ENCODE results near the gene C1QTNF6. TPM values are rescaled to one million over a fixed set of nuclear protein-coding genes. Genes with fewer than 3 reads are reported as not detected.

Gene C1QTNF6
- total and polyA plus RNA-seq, 10 of the 15 experiments (the other 5 are each of a cell fraction or from before 2014, with no cell fraction given): 0.16 to 4.1 (median 1.3) TPM

DNA sequence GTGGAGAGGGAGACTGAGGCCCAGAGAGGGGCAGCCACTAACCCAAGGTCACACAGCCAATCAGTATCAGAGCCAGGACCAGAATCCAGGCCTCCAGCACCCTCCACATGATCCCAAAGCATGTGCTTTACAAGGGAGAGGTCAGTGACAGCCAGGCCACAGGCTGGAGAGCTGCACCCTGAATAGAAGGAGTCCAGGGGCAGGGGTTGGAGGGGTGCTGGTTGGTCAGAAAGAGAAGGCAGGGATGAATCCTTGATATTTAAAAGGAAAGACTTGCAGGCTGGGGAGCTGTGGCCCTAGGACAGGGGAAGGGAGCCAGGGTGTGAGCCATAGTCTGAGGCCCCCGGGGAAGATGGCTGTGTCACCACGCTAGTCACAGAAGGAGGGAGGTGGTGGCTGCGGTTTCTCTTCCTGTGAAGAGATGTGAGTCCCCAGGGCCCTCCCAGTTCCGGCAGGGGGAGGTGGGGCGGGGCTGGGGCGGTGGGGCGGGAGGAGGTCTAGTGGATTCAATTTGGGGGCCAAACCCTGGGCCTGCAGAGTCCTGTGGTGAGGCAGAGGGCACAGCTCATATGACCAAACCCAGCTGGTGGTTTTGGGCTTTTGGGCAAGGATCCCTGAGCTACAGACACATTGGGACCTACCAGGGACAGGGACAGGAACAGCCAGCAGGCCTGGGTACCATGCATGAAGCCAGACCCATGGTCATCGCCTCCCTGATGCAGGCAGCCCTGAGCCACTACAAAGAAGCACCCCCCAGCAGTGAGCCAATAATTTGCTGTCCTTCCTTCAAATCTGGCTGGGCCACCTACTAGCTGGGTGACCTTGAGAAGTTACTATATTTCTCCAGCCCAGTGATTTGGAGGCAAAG, 42.0 kb upstream of the C1QTNF6 start (continued):
- TF ChIP-seq, protein P1, sequence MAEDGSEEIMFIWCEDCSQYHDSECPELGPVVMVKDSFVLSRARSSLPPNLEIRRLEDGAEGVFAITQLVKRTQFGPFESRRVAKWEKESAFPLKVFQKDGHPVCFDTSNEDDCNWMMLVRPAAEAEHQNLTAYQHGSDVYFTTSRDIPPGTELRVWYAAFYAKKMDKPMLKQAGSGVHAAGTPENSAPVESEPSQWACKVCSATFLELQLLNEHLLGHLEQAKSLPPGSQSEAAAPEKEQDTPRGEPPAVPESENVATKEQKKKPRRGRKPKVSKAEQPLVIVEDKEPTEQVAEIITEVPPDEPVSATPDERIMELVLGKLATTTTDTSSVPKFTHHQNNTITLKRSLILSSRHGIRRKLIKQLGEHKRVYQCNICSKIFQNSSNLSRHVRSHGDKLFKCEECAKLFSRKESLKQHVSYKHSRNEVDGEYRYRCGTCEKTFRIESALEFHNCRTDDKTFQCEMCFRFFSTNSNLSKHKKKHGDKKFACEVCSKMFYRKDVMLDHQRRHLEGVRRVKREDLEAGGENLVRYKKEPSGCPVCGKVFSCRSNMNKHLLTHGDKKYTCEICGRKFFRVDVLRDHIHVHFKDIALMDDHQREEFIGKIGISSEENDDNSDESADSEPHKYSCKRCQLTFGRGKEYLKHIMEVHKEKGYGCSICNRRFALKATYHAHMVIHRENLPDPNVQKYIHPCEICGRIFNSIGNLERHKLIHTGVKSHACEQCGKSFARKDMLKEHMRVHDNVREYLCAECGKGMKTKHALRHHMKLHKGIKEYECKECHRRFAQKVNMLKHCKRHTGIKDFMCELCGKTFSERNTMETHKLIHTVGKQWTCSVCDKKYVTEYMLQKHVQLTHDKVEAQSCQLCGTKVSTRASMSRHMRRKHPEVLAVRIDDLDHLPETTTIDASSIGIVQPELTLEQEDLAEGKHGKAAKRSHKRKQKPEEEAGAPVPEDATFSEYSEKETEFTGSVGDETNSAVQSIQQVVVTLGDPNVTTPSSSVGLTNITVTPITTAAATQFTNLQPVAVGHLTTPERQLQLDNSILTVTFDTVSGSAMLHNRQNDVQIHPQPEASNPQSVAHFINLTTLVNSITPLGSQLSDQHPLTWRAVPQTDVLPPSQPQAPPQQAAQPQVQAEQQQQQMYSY (CRISPR knock-in tag; IDR thresholded peaks at IDR 0.05): no peak
- TF ChIP-seq ZNF384 (IDR thresholded peaks at IDR 0.05; ENCODE audit: borderline replicate concordance, low read depth, low read length): no peak
- peak; percentile 18; the same call in 1 of the 2 replicates for TF ChIP-seq TBL1XR1 (IDR thresholded peaks at IDR 0.05; ENCODE audit: low read depth, low read length)
- peak in 1 of 2 experiments; percentile 38; a peak in 1 of 4 replicates for TF ChIP-seq IKZF2 (IDR thresholded peaks at IDR 0.05)
- TF ChIP-seq SP1 (IDR thresholded peaks at IDR 0.05; ENCODE audit: low read depth, low read length): peak; percentile 49
- peak; percentile 27; the same call in 1 of the 2 replicates for TF ChIP-seq ZNF217 (IDR thresholded peaks at IDR 0.05)
- no peak; a peak in 1 of 4 replicates for TF ChIP-seq ETV6 (conservative IDR thresholded peaks at IDR 0.05 in 1 of 2, IDR thresholded peaks at IDR 0.05 in 1 of 2; ENCODE audit: borderline replicate concordance in 1 of 2, low read depth in 1 of 2)
- TF ChIP-seq CHD4 (IDR thresholded peaks at IDR 0.05): no peak
- TF ChIP-seq FOS (IDR thresholded peaks at IDR 0.05; ENCODE audit: borderline replicate concordance, extremely low read depth, insufficient read length): no peak
- TF ChIP-seq, protein P2, sequence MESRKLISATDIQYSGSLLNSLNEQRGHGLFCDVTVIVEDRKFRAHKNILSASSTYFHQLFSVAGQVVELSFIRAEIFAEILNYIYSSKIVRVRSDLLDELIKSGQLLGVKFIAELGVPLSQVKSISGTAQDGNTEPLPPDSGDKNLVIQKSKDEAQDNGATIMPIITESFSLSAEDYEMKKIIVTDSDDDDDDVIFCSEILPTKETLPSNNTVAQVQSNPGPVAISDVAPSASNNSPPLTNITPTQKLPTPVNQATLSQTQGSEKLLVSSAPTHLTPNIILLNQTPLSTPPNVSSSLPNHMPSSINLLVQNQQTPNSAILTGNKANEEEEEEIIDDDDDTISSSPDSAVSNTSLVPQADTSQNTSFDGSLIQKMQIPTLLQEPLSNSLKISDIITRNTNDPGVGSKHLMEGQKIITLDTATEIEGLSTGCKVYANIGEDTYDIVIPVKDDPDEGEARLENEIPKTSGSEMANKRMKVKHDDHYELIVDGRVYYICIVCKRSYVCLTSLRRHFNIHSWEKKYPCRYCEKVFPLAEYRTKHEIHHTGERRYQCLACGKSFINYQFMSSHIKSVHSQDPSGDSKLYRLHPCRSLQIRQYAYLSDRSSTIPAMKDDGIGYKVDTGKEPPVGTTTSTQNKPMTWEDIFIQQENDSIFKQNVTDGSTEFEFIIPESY (IDR thresholded peaks at IDR 0.05): no peak
- peak; percentile 53; the same call in 1 of the 2 replicates for TF ChIP-seq POLR2AphosphoS5 (IDR thresholded peaks at IDR 0.05; ENCODE audit: low read length)
- TF ChIP-seq RBBP5 (conservative IDR thresholded peaks at IDR 0.05): no peak
- TF ChIP-seq, protein P3, sequence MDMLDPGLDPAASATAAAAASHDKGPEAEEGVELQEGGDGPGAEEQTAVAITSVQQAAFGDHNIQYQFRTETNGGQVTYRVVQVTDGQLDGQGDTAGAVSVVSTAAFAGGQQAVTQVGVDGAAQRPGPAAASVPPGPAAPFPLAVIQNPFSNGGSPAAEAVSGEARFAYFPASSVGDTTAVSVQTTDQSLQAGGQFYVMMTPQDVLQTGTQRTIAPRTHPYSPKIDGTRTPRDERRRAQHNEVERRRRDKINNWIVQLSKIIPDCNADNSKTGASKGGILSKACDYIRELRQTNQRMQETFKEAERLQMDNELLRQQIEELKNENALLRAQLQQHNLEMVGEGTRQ (IDR thresholded peaks at IDR 0.05; ENCODE audit: borderline replicate concordance, low read depth, low read length): no peak
- peak; percentile 63; the same call in 1 of the 2 replicates for TF ChIP-seq CBFB (IDR thresholded peaks at IDR 0.05; ENCODE audit: low read depth)
- TF ChIP-seq CHD2 (IDR thresholded peaks at IDR 0.05; ENCODE audit: borderline replicate concordance, low read depth, low read length): peak; percentile 39; the same call in 1 of the 2 replicates
- TF ChIP-seq, protein P4, sequence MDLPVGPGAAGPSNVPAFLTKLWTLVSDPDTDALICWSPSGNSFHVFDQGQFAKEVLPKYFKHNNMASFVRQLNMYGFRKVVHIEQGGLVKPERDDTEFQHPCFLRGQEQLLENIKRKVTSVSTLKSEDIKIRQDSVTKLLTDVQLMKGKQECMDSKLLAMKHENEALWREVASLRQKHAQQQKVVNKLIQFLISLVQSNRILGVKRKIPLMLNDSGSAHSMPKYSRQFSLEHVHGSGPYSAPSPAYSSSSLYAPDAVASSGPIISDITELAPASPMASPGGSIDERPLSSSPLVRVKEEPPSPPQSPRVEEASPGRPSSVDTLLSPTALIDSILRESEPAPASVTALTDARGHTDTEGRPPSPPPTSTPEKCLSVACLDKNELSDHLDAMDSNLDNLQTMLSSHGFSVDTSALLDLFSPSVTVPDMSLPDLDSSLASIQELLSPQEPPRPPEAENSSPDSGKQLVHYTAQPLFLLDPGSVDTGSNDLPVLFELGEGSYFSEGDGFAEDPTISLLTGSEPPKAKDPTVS (IDR thresholded peaks at IDR 0.05; ENCODE audit: low read depth, low read length): no peak
- TF ChIP-seq SMARCA5 (IDR thresholded peaks at IDR 0.05): peak; percentile 95
- no peak for TF ChIP-seq SPI1 (IDR thresholded peaks at IDR 0.05; ENCODE audit: borderline replicate concordance, insufficient read depth, low read depth, low read length)
- no peak for TF ChIP-seq IRF4 (IDR thresholded peaks at IDR 0.05; ENCODE audit: low read depth, low read length)
- no peak for TF ChIP-seq RAD51 (IDR thresholded peaks at IDR 0.05)
- TF ChIP-seq EED (IDR thresholded peaks at IDR 0.05; ENCODE audit: low read depth): peak; percentile 39; the same call in 1 of the 2 replicates
- no peak for TF ChIP-seq MEF2A (IDR thresholded peaks at IDR 0.05; ENCODE audit: insufficient read depth, low read depth, low read length)

Data from GM12878 (cell line).